ENCODE data around the gene DNAH8.
A peak's percentile ranks its signal among the peaks of the same experiment; 100 is the strongest.
"Not testable (repeated sequence)": the region's sequence is repeated elsewhere in the genome, so short reads cannot be mapped to it uniquely, and the experiment has no call there.

The DNAH8 gene

DNA sequence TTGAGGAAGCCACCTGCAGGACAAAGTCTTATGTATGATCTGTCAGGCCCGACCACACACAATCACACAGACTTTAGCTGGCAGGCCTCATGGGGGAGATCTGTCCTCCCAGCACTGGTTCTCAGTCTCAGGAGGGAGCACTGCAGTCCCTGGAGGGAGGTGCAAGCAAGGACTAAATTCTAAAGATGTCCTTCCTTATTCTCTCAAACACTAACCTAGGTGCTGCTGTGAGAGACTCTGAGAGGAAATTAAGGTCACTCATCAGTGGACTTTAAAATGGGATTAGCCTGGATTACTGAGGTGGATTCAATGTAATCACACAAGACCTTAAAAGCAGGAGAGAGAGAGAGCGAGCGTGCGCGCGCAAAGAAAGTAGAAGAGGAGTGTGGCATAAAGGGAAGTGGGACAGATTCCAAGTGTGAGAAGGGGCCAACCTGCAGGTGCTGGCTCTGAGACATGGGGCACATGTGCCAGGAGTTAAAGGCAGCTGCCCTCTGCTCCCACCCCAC is 26.5 kb upstream of the DNAH8 start:
- H3K4me3 Mint-ChIP-seq: no peak overlapping the region
- H3K36me3 Mint-ChIP-seq: peaks cover 3% of the 10 kb centered on the region
- no peaks in the 10 kb centered on the region for H3K9me3 Mint-ChIP-seq (ENCODE audit: low read depth)
- peaks cover 16% of the 10 kb centered on the region for H3K4me1 Mint-ChIP-seq (ENCODE audit: low read depth)
- H3K27me3 Mint-ChIP-seq: no peaks in the 10 kb centered on the region
- H3K27ac Mint-ChIP-seq: peak overlapping the region; percentile 51

DNA sequence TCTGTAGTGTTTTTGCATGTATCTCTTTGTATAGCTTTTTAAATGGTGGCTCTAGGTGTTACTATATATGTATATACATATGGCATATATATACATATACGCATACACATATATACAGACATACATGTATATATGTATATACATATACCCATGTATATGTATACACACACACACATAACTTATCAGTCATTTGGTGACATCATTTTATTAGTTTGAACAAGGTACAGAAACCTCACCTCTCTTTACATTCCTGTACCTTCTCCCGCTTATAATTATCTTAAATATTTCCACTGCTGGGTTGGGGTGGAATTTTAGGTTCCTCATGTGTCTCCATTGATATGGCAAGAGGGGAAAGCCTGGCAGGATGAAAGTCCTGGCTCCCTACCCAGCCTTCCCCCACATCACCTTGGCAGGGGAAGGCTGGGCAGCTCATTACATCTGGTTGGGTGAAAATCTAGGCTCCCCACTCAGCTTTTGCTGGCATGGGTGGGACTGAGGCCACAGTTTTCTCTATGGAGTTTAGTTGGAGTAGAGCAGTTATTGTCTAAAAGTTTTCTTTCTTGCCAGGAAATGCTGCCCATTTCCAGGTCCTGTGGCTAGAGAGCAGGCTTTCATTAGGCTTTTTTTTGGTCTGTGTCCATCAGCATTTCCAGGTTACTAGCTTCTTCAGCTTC is 19.7 kb upstream of the DNAH8 start:
- H3K27ac Mint-ChIP-seq: no peak overlapping the region
- H3K4me3 Mint-ChIP-seq: no peak overlapping the region
- peaks cover 8% of the 10 kb centered on the region for H3K9me3 Mint-ChIP-seq (ENCODE audit: low read depth)
- H3K36me3 Mint-ChIP-seq: peaks cover 18% of the 10 kb centered on the region
- H3K27me3 Mint-ChIP-seq: no peaks in the 10 kb centered on the region
- peaks cover 12% of the 10 kb centered on the region for H3K4me1 Mint-ChIP-seq (ENCODE audit: low read depth)

DNA sequence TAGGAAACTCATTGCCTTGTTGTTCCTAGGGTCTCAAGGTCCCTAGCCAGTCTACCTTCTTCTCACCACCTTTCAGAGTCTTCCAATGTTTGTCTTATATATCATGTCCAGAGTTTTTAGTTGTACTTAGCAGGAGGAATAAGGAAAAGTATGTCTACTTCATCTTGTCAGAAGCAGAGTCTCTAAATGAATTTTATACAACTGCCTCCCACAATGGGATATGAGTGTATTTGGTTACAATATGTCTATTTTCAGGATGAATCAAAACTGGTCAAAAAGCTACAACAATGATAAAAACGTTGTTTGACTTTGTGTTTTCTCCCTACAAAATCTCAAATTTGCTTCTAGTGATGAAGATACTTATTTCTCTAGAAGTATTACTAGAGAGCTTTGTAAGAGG is 19.2 kb upstream of the DNAH8 start:
- H3K27ac Mint-ChIP-seq: no peak overlapping the region
- no peaks in the 10 kb centered on the region for H3K27me3 Mint-ChIP-seq
- peaks cover 19% of the 10 kb centered on the region for H3K36me3 Mint-ChIP-seq
- no peak overlapping the region for H3K4me3 Mint-ChIP-seq
- H3K9me3 Mint-ChIP-seq (ENCODE audit: low read depth): peaks cover 9% of the 10 kb centered on the region
- H3K4me1 Mint-ChIP-seq (ENCODE audit: low read depth): peaks cover 13% of the 10 kb centered on the region

DNA sequence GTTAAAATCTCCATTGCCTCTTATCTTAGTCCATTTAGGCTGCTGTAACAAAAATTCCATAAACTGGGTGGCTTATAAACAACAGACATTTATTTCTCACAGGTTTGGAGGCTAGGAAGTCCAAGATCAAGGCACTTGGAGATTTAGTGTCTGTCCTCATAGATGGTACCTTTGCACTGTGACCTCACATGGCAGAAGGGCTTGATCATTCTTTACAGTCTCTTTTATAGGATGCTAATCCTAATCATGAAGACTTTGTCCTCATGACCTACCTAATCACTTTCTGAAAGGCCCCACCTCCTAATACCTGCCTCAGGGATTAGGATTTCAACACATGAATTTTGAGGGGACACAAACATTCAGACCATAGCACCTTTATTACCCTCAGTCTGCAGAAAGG is 18.8 kb upstream of the DNAH8 start:
- peaks cover 16% of the 10 kb centered on the region for H3K4me1 Mint-ChIP-seq (ENCODE audit: low read depth)
- no peaks in the 10 kb centered on the region for H3K27me3 Mint-ChIP-seq
- H3K36me3 Mint-ChIP-seq: peaks cover 19% of the 10 kb centered on the region
- H3K27ac Mint-ChIP-seq: no peak overlapping the region
- no peak overlapping the region for H3K4me3 Mint-ChIP-seq
- H3K9me3 Mint-ChIP-seq (ENCODE audit: low read depth): peaks cover 11% of the 10 kb centered on the region

DNA sequence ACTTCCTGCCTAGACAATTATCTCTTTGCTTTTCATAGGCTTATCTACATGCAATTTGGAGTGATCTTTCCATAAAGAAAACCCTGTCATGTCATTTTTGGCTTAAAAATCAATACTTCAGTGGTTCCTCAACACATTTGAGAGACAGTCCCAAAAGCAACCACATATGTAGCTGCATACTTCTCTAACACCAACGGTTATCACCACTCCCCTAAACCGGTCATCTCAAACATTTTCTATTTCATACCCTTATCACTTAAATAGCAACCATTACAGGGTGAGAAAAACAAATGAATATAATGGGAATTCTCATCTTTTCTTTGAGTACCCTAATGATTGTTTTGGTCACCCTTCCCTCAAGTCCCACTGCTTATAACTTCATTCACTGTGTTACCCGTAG is 17.3 kb upstream of the DNAH8 start:
- no peak overlapping the region for H3K27ac Mint-ChIP-seq
- H3K4me1 Mint-ChIP-seq (ENCODE audit: low read depth): peaks cover 25% of the 10 kb centered on the region
- H3K4me3 Mint-ChIP-seq: no peak overlapping the region
- peaks cover 20% of the 10 kb centered on the region for H3K36me3 Mint-ChIP-seq
- no peaks in the 10 kb centered on the region for H3K27me3 Mint-ChIP-seq
- peaks cover 15% of the 10 kb centered on the region for H3K9me3 Mint-ChIP-seq (ENCODE audit: low read depth)

DNA sequence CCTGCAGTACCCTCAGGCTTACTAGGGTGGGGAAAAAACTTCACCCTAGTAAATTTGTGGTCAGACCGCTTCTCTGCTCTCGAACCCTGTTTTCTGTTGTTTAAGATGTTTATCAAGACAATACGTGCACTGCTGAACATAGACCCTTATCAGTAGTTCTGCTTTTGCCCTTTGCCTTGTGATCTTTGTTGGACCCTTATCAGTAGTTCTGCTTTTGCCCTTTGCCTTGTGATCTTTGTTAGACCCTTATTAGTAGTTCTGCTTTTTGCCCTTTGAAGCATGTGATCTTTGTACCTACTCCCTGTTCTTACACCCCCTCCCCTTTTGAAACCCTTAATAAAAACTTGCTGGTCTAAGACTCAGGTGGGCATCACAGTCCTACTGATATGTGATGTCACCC is 15.4 kb upstream of the DNAH8 start:
- H3K27me3 Mint-ChIP-seq, H3K4me3 Mint-ChIP-seq, H3K27ac Mint-ChIP-seq: not testable (repeated sequence)
- H3K9me3 Mint-ChIP-seq (ENCODE audit: low read depth): peaks cover 15% of the 10 kb centered on the region
- H3K36me3 Mint-ChIP-seq: peaks cover 19% of the 10 kb centered on the region
- peaks cover 28% of the 10 kb centered on the region for H3K4me1 Mint-ChIP-seq (ENCODE audit: low read depth)

DNA sequence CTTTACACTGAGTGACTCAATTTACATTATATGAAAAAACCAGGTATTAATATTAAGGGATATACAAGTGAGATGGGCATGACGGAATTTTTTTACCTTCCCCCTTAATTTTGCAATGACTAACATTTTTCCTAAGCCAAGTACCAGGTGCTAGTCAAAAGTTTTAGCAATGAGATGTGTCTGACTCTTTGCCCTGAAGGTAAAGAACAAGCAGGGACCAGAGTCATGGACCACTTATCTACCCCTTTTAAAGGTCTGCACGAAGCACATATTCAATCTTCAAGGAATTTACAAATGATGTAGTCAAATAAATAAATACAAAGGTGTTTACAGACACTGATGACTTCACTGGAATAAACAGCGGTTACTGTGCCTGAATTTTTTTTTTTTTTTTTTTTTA is 13.6 kb upstream of the DNAH8 start:
- Mint-ChIP-seq H3K4me1 (ENCODE audit: low read depth) (peaks cover 28% of the 10 kb centered on the region), H3K36me3 (peaks cover 19% of the 10 kb centered on the region), H3K27ac (peak overlapping the region; percentile 23), H3K9me3 (ENCODE audit: low read depth) (peaks cover 15% of the 10 kb centered on the region), H3K27me3 (no peaks in the 10 kb centered on the region), H3K4me3 (peak overlapping the region; percentile 97)

DNA sequence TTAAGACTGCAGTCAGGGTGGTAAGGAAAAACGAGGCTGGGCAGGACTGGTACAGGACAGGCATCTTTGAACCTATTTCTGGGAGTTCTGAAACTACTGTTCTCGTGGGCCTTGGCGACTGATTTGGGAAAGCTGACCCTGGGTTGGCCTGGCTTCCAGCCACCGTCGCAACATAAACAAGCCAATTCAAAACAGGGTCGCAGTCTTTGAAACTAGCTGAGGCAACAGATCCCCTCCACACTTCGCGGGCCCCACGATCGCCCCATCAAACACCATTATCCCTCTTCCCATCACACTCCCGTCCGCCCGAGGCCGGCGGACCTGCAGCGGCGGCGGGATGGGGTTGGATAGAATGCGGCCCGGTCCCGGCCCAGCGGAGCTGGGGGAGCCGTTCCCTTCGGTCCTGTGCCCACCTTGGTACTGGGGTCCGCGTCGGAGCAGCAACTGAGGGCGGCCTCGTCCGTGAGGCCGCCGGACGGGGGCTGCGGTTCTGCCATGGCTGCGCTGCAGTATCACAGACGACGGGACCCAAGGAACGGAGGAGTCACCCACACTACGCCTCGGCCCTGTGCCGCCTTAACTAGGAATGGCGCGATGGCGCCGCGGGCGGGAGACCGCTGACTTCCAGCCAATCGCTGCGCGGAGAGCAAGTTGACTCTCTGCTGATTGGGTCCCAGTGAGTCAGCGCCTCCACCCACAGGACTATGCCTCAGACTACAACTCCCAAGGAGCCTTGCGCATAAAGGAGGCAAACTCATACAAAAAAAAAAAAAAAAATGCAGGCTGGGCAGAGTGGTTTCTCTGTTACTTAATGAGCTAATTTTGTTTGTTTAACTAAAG is 12.3 kb upstream of the DNAH8 start, which contains the start of gene GLO1:
GLO1 (minus strand) TSS at position 588 of the 840 bp plus-strand sequence; CDS start at position 497, 91 bp downstream.
- peak within 1 kb of the TSS; percentile 96 for H3K27ac Mint-ChIP-seq
- peaks cover 15% of the 10 kb centered on the region for H3K36me3 Mint-ChIP-seq
- H3K27me3 Mint-ChIP-seq: peaks cover 2% of the 10 kb centered on the region
- peak within 1 kb of the TSS; percentile 97 for H3K4me3 Mint-ChIP-seq
- H3K9me3 Mint-ChIP-seq (ENCODE audit: low read depth): peaks cover 15% of the 10 kb centered on the region
- H3K4me1 Mint-ChIP-seq (ENCODE audit: low read depth): peaks cover 26% of the 10 kb centered on the region

DNA sequence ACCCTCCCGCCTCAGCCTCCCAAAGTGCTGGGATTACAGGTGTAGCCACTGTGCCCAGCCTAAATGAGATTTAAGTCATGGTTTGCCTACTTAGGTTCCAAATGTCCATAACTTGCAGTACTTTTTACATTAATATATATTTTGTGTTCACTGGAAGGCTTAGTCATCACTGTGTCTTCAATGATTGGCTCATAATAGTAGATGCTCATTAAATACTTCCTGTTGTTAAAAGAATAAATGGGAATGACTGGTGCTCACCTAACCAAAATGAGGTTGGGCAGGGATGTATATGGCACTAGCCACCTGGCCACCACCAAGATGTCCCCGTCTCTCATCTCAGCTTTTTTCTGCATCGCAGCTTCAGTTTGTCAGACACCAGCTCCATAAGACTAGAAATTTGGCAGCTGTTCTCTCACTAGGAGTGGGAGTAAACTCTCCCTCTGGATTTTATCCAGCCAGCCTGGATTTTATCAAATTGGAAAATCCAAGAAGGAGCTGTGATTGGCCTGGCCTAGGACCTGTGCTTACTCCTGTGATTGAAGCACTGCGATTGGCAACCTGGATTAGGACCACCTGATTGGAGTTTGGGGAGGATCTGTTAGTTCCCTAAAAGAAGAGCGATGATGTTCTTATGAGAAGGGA is 11.0 kb upstream of the DNAH8 start:
- no peak overlapping the region for H3K27ac Mint-ChIP-seq
- peaks cover 10% of the 10 kb centered on the region for H3K36me3 Mint-ChIP-seq
- H3K27me3 Mint-ChIP-seq: peaks cover 2% of the 10 kb centered on the region
- H3K4me3 Mint-ChIP-seq: no peak overlapping the region
- H3K4me1 Mint-ChIP-seq (ENCODE audit: low read depth): peaks cover 21% of the 10 kb centered on the region
- peaks cover 15% of the 10 kb centered on the region for H3K9me3 Mint-ChIP-seq (ENCODE audit: low read depth)

DNA sequence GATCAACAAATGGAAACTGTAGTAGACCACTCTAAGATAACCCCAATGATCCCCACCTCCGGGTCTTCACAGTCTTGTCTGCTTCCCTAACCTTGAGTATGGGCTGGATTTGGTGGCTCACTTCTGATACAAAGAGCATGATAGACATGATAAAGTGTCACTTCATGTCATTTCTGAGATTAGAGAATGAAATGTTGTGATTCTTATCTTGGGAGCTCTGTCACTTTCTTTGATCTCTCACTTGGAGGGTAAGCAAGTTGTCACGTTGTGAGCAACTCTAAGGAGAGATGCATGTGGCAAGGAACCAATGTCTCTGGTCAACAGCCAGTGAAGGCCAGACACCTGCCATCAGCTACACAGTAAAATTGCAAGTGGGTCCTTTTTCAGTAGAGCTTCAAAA is 9.2 kb upstream of the DNAH8 start:
- H3K4me1 Mint-ChIP-seq (ENCODE audit: low read depth): peaks cover 16% of the 10 kb centered on the region
- H3K4me3 Mint-ChIP-seq: no peak overlapping the region
- peaks cover 2% of the 10 kb centered on the region for H3K27me3 Mint-ChIP-seq
- peaks cover 3% of the 10 kb centered on the region for H3K36me3 Mint-ChIP-seq
- no peak overlapping the region for H3K27ac Mint-ChIP-seq
- peaks cover 5% of the 10 kb centered on the region for H3K9me3 Mint-ChIP-seq (ENCODE audit: low read depth)

DNA sequence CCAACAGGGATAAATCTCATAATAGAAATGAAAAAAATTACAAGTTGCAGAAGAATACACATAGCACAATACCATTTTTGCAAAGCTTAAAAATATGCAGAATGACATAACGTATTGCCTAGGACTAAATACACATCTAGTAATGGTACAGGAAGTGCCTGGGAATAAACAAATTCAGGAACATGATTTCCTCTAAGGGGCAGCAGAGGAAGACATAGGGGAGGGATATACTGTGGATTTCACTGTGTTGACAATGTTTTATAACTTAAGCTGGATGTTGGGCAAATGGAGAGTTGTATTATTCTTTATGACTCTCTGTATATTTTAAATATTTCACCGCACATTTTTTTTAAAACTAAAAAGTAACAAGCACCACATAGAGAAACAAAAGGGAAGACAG is 6.6 kb upstream of the DNAH8 start:
- no peak overlapping the region for H3K4me3 Mint-ChIP-seq
- no peaks in the 10 kb centered on the region for H3K9me3 Mint-ChIP-seq (ENCODE audit: low read depth)
- H3K27ac Mint-ChIP-seq: no peak overlapping the region
- H3K36me3 Mint-ChIP-seq: no peaks in the 10 kb centered on the region
- H3K27me3 Mint-ChIP-seq: peaks cover 2% of the 10 kb centered on the region
- H3K4me1 Mint-ChIP-seq (ENCODE audit: low read depth): peaks cover 3% of the 10 kb centered on the region

DNA sequence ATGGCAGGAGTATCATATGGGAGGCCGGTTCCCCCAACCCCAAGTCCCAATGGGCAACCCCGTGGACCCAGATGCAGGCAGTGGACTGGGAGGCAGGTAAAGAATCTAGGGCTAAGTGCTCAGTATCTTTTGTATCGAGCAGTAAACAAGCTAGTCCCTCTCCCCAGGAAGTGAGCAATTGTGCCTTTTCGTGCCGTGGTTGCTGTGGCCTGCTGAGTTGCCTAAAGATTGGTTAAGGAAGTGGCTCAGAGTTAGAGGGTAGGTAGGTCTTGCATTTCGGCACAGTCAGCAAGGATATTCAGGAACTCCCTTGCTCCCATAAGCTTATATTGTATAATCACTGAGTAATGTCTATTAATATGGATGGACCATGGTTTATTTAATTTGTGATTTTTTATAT is 1.3 kb upstream of the DNAH8 start:
- Mint-ChIP-seq H3K4me3 (peak overlapping the region; percentile 66), H3K36me3 (no peaks in the 10 kb centered on the region), H3K9me3 (ENCODE audit: low read depth) (no peaks in the 10 kb centered on the region), H3K27me3 (peaks cover 13% of the 10 kb centered on the region), H3K27ac (peak overlapping the region; percentile 59), H3K4me1 (ENCODE audit: low read depth) (peaks cover 20% of the 10 kb centered on the region)

DNA sequence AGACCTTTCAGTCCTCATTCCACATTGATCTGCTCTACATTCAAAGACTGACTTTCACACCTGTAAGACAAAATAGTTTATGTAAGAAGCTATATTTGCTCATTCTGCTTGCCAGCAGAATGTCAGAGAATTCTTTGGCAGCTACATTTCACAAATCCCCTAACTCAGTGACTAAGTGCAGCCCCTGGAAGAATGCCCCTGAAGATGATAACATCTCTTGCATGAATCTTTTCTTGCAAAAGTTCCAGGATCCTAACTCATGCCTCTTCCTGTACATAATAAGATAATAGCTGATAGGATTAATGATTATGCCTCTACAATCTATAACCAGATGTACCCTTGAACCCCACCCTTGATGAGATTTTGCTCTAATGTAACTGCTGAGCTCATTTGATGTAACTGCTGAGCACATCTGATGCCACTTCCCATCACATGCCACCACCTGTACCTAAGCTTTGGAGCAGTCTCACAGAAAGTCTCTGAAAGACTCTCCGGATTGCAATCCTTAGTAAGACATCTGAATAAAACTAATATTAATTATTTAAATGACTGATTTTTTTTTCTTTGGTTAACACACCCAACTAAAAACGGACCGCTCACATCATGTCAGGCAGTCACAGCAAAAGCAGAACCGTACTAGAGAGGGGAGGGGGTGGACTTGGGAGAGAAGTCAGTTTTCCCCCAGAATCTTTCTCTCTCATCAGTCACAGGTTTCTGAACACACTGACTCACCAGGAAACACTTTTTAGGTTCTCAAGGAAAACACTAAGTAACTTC is 684 bp upstream of the DNAH8 start:
- Mint-ChIP-seq H3K4me1 (ENCODE audit: low read depth) (peaks cover 20% of the 10 kb centered on the region), H3K4me3 (peak overlapping the region; percentile 66), H3K27me3 (peaks cover 18% of the 10 kb centered on the region), H3K27ac (peak overlapping the region; percentile 74), H3K9me3 (ENCODE audit: low read depth) (no peaks in the 10 kb centered on the region), H3K36me3 (no peaks in the 10 kb centered on the region)

DNA sequence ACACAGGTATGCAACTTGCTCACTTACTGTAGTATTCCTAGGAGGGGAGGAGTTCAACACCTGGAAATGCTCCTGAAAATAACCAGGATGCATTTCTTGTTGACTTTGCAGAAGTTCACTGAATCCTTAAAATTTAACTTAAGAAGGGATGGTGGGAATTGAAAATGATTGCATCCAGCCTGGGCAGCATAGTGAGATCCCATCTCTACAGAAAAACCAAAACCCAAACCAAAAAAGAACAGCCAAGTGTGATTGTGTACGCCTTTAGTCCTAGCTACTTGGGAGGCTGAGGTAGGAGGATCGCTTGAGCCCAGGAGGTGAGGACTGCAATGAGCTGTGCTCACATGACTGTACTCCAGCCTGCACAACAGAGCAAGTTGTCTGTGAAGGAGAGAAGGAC is 1.7 kb downstream of the DNAH8 start:
- no peaks in the 10 kb centered on the region for H3K36me3 Mint-ChIP-seq
- peaks cover 31% of the 10 kb centered on the region for H3K27me3 Mint-ChIP-seq
- peaks cover 20% of the 10 kb centered on the region for H3K4me1 Mint-ChIP-seq (ENCODE audit: low read depth)
- no peak overlapping the region for H3K27ac Mint-ChIP-seq
- H3K9me3 Mint-ChIP-seq (ENCODE audit: low read depth): peaks cover 8% of the 10 kb centered on the region
- H3K4me3 Mint-ChIP-seq: peak overlapping the region; percentile 60

Measured in activated naive CD8-positive, alpha-beta T cell (primary cell).